ENCODE measurements around the gene RERE.

RERE gene

DNA sequence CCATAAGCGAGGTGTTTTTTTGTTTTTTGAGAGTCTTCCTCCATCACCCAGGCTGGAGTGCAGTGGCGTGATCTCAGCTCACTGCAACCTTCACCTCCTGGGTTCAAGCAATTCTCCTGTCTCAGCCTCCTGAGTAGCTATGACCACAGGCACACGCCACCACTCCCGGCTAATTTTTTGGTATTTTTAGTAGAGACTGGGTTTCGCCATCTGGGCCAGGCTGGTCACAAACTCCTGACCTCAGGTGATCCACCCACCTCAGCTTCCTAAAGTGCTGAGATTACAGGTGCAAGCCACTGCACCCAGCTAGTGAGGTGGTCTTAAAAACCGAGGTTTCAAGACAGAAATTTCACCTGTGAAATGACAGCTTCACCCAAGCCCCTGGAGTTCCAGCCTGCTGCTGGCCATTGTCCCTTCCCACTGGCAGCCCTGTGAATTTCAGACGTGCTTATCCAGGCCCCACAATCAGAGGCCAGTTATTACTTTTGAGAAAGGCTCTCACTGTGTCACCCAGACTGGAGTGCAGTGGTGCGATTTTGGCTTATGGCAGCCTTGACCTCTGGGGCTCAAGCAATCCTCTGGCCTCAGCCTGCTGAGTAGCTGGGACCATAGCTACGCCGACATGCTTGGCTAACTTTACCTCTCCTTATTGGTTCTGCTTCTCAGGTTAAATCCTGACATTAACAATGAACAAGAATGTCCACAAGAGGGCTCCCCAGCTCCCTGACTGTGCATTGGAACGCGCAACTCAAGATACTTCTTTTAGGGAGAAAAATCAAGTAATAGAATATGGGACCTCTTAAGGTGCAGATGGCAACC, 41.7 kb upstream of the RERE start:
- TF ChIP-seq TEAD4 (IDR thresholded peaks at IDR 0.05): peak; percentile 34; the same call in 1 of the 2 replicates
- no peak for TF ChIP-seq FOXM1 (IDR thresholded peaks at IDR 0.05; ENCODE audit: borderline replicate concordance, low read depth)
- peak; percentile 66 for TF ChIP-seq RAD21 (IDR thresholded peaks at IDR 0.05; ENCODE audit: low read depth)
- TF ChIP-seq ZBTB7A (IDR thresholded peaks at IDR 0.05; ENCODE audit: low read depth): no peak
- peak; percentile 7; the same call in 1 of the 2 replicates for TF ChIP-seq EGR1 (IDR thresholded peaks at IDR 0.05)
- peak; percentile 16; the same call in 1 of the 2 replicates for TF ChIP-seq NFIC (IDR thresholded peaks at IDR 0.05)

- TF ChIP-seq, protein P1, sequence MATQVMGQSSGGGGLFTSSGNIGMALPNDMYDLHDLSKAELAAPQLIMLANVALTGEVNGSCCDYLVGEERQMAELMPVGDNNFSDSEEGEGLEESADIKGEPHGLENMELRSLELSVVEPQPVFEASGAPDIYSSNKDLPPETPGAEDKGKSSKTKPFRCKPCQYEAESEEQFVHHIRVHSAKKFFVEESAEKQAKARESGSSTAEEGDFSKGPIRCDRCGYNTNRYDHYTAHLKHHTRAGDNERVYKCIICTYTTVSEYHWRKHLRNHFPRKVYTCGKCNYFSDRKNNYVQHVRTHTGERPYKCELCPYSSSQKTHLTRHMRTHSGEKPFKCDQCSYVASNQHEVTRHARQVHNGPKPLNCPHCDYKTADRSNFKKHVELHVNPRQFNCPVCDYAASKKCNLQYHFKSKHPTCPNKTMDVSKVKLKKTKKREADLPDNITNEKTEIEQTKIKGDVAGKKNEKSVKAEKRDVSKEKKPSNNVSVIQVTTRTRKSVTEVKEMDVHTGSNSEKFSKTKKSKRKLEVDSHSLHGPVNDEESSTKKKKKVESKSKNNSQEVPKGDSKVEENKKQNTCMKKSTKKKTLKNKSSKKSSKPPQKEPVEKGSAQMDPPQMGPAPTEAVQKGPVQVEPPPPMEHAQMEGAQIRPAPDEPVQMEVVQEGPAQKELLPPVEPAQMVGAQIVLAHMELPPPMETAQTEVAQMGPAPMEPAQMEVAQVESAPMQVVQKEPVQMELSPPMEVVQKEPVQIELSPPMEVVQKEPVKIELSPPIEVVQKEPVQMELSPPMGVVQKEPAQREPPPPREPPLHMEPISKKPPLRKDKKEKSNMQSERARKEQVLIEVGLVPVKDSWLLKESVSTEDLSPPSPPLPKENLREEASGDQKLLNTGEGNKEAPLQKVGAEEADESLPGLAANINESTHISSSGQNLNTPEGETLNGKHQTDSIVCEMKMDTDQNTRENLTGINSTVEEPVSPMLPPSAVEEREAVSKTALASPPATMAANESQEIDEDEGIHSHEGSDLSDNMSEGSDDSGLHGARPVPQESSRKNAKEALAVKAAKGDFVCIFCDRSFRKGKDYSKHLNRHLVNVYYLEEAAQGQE (IDR thresholded peaks at IDR 0.05; ENCODE audit: low read depth): no peak
- TF ChIP-seq TCF12 (IDR thresholded peaks at IDR 0.05; ENCODE audit: low read depth) (no peak), USF1 (IDR thresholded peaks at IDR 0.05) (no peak), NFIC (IDR thresholded peaks at IDR 0.05) (no peak), TEAD4 (IDR thresholded peaks at IDR 0.05) (no peak)
- TF ChIP-seq, protein P2, sequence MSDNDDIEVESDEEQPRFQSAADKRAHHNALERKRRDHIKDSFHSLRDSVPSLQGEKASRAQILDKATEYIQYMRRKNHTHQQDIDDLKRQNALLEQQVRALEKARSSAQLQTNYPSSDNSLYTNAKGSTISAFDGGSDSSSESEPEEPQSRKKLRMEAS (IDR thresholded peaks at IDR 0.05): no peak
Observed at GRCh38 chr1:8858112-8858668, 40.8 kb upstream of the RERE start.

GRCh38 chr1:8856689-8857412, 39.4 kb upstream of the RERE start:
- TF ChIP-seq TAF1 (IDR thresholded peaks at IDR 0.05; ENCODE audit: low read depth) (no peak), ZBTB7A (IDR thresholded peaks at IDR 0.05; ENCODE audit: low read depth) (no peak), CEBPB (IDR thresholded peaks at IDR 0.05) (no peak), TCF12 (IDR thresholded peaks at IDR 0.05; ENCODE audit: low read depth) (no peak), NFIC (IDR thresholded peaks at IDR 0.05) (no peak), EGR1 (IDR thresholded peaks at IDR 0.05) (no peak), TEAD4 (IDR thresholded peaks at IDR 0.05) (no peak), YY1 (IDR thresholded peaks at IDR 0.05; ENCODE audit: low read depth) (no peak), FOXM1 (IDR thresholded peaks at IDR 0.05; ENCODE audit: borderline replicate concordance, low read depth) (no peak), EP300 (IDR thresholded peaks at IDR 0.05; ENCODE audit: borderline replicate concordance) (no peak), USF1 (IDR thresholded peaks at IDR 0.05) (no peak), CREB1 (IDR thresholded peaks at IDR 0.05; ENCODE audit: low read depth) (no peak), RAD21 (IDR thresholded peaks at IDR 0.05; ENCODE audit: low read depth) (no peak)
- TF ChIP-seq, protein P2 (IDR thresholded peaks at IDR 0.05): no peak
- TF ChIP-seq, protein P1 (IDR thresholded peaks at IDR 0.05; ENCODE audit: low read depth): no peak

GRCh38 chr1:8854240-8854639, 36.8 kb upstream of the RERE start:
- TF ChIP-seq TEAD4 (IDR thresholded peaks at IDR 0.05) (no peak), EP300 (IDR thresholded peaks at IDR 0.05; ENCODE audit: borderline replicate concordance) (no peak), EGR1 (IDR thresholded peaks at IDR 0.05) (no peak), FOXM1 (IDR thresholded peaks at IDR 0.05; ENCODE audit: borderline replicate concordance, low read depth) (no peak), USF1 (IDR thresholded peaks at IDR 0.05) (no peak), TCF12 (IDR thresholded peaks at IDR 0.05; ENCODE audit: low read depth) (no peak), ZBTB7A (IDR thresholded peaks at IDR 0.05; ENCODE audit: low read depth) (no peak), CREB1 (IDR thresholded peaks at IDR 0.05; ENCODE audit: low read depth) (no peak), NFIC (IDR thresholded peaks at IDR 0.05) (no peak), TAF1 (IDR thresholded peaks at IDR 0.05; ENCODE audit: low read depth) (no peak), RAD21 (IDR thresholded peaks at IDR 0.05; ENCODE audit: low read depth) (no peak), CEBPB (IDR thresholded peaks at IDR 0.05) (no peak)
- TF ChIP-seq, protein P2 (IDR thresholded peaks at IDR 0.05): no peak
- TF ChIP-seq, protein P1 (IDR thresholded peaks at IDR 0.05; ENCODE audit: low read depth): no peak

Measured in Ishikawa (cell line).